GM18868 (cell line): ENCODE measurements around the gene APOL2.
"Not testable (repeated sequence)": the region's sequence is repeated elsewhere in the genome, so short reads cannot be mapped to it uniquely, and the experiment has no call there.

Experiments
- ATAC-seq: cut with Tn5 transposase; IDR thresholded peaks from one replicate; pipeline ENCODE4 v1.9.1; 2021; ENCODE audit warnings: mild to moderate bottlenecking, moderate library complexity; ENCODE audit not compliant: unreplicated experiment

Gene APOL2

GRCh38 chr22:36239401-36240171 is at the start of gene APOL2:
APOL2 (minus strand) TSS chr22:36239527; CDS start chr22:36233162, 6,365 bp downstream.
- peak; percentile 93 for ATAC-seq

DNA sequence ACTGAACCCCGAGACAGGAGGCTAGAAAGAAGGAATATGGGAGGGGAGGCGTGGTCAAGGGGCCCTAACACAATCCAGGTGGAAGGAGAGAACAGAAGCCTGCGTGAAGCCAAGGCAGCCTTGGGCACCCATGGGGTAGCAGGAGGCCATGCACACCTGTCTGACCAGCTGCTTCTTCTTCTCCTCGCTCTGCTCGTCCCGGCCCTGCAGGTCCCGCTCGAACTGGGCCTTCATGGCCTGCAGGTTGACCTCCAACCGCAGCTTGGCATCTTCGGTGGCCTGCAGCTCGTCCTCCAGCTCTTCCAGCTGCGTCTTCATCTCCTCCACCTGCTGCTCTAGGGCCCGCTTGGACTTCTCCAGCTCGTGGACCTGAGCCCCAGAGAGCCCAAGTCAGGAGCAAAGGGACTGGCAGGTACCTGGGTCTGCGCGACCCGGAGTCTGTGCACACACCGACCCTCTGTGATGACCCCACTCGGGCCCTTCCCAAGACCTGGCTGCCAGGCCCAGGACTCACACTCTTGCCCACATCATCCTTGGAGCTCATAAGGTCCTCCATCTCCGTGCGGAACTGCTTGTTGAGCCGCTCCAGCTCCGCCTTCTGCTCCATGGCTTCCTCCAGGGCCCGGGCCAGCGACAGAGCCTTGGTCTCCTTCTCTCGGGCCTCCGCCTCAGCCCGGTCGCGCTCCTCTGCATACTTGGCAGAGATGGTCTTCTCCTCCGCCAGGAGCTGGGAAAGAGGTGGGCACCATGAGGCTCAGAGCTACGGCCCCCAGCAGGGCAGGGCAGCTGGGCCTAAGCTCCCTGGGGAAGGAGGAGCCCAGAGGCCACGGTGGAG is 49.5 kb upstream of the APOL2 start:
- ATAC-seq: no peak

DNA sequence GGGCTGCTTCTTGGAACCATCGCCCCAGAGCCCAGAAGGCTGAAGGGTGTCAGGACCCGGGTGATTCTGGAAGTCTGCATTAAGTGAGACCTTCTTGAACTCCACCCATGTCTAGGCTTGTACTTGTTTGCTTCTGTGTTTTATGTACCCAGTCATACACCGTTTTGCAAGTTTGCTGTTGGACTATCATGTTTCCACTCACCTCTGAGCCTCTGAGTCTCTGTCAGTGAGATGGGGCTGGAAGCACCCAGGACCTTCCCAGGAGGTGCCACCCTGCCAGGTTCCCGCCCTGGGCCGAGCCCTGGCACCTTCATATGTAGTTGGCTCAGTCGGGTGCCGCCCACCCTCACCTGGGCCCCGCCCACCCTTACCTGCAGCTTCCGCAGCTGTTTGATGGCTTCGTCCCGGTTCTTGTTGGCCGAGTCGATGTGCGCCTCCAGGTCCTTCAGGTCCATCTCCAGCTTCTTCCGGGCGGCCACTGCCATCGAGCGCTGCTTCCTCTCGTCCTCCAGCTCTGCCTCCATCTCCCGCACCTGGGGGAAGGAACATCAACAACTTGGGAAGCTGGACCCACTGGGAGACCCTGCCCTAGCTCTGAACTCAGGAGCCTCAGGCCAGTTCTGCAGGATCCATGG is 48.7 kb upstream of the APOL2 start:
- ATAC-seq: no peak

GRCh38 chr22:36286096-36286957 is 47.0 kb upstream of the APOL2 start:
- ATAC-seq: no peak

DNA sequence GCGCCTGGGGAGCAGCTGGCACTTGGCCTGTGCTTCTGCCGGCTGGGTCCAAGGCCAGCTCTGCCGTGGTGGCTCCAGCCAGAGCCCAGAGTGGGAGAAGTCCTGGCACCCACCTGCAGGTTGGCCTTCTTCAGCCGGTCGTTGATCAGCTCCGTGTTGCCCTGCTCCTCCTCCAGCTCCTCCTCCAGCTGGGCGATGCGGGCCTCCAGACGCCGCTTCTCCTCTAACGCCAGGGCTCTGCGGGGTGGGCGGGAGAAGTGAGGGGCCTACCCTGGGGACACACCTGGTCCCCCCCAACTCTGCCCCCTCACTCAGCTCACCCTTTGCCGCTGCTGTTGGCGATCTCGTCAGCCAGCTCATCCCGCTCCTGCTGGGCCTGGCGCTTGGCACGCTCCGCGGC is 46.2 kb upstream of the APOL2 start:
- no peak for ATAC-seq

DNA sequence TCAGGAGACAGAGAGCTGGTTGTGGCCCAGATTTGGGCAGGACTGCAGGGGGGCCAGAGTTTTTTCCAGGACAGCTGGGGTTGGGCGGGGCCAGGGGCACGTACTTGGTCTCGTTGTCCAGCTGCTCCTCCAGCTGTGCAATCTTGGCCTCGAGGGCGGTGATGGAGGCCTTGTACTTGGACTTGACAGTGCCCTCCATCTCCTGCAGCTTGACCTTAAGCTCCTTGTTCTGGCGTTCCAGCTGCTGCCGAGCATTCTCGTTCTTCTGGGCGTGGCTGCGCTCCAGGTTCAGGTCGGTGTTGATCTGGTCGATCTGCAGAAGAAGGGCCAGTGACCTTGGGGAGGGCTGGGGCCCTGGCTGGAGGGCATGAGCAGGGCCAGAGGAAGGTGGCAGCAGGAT is 45.7 kb upstream of the APOL2 start:
- ATAC-seq: no peak

DNA sequence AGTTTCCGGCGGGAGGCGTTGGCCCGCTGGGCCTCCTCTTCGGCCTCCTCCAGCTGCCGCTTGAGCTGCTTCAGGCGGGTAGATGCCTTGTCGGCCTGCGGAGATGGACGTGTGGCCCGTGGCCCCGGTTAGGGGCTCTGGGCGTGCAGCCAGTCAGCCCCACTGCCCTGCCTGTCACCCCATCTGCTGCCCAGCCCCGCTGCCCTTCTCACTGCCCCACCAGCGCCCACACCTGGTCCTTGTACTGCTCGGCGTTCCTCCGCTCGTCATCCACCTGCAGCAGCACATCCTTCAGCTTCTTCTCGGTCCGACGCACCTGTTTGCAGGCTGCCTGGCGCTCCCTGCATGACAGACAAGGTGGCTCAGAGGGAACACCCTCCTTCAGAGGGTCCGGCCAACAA is 44.8 kb upstream of the APOL2 start:
- no peak for ATAC-seq

DNA sequence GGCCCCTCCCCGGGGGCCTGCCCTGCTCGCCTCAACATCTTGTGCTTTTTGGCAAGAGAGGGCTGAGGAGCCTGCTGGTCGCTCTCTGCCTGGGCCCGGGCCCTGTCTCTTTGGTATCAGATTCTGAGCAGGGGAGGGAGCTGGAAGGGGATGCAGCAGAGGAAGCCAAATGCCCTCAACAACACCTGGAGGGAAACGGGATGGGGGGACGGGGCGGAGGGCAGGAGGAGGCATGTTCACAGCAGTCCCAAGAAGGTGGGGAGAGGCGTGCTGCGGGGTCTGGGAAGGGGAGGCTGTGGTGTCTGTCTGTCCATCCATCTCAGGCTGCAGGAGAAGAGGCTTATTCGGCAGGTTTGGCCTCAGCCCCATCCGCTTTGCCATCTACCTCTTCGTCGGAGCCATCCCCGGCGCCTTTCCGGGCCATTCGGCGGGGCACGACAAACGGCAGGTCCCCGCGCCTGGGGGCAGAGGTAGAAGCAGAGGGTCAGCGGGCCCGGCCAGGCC is 43.1 kb upstream of the APOL2 start:
- ATAC-seq: no peak

- no peak for ATAC-seq
These were observed 42.5 kb upstream of the APOL2 start for GRCh38 chr22:36281781-36282327.

- ATAC-seq: no peak
These were observed 41.1 kb upstream of the APOL2 start for GRCh38 chr22:36280379-36280778.

DNA sequence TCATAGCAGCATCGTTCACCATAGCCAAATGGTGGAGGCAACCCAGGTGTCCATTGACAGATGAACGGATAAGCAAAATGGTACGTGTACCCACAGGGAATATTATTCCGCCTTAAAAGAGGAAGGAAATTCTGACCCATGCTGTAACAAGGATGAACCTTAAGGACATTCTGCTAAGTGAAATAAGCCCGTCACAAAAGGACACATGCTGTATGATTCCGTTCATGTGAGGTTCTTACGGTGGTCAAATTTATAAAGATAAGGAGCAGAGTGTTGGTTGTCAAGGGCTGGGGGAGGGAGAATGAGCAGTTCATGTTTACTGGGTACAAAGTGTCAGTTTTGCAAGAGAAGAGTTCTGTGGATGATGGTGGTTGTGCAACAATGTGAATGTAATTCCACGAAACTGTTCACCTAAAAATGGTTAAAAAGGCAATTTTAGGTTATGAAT is 39.9 kb upstream of the APOL2 start:
- ATAC-seq: no peak

GRCh38 chr22:36277482-36278291 is 38.4 kb upstream of the APOL2 start:
- ATAC-seq: peak; percentile 42

DNA sequence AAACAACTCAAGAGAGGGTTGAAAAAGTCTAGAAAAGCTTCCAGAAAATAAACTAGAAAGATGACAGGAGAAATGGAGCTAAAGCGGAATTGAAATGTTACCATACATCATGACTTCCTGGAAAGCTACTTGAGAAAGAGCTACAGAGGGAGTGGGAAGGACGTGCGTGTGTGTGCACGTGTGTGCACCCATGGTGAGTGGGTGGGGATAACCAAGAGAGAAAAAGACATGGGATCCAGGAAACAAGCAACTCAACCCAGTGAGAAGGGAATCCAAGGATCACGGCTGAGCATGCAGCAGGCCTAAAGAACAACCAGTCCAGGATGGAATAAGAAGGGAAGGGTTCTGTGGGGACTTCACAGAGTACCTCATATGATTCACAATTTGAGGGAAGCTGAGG is 35.2 kb upstream of the APOL2 start:
- no peak for ATAC-seq

- ATAC-seq: not testable (repeated sequence)
These were observed 32.6 kb upstream of the APOL2 start for GRCh38 chr22:36271951-36272350.

DNA sequence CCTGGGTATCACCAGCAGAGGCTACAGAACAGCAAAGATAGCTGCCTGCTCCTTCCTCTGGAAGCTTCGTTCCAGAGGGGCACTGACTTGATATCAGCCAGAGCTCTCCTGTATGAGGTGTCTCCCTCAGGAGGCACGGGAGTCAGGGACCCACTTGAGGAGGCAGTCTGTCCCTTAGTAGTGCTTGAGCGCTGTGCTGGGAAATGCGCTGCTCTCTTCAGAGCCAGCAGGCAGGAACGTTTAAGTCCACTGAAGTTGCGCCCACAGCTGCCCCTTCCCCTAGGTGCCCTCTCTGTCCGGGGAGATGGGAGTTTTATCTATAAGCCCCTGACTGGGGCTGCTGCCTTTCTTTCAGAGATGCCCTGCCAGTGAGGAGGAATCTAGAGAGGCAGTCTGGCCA is 31.9 kb upstream of the APOL2 start:
- not testable (repeated sequence) for ATAC-seq

GRCh38 chr22:36267896-36268485 is 28.7 kb upstream of the APOL2 start:
- ATAC-seq: no peak

DNA sequence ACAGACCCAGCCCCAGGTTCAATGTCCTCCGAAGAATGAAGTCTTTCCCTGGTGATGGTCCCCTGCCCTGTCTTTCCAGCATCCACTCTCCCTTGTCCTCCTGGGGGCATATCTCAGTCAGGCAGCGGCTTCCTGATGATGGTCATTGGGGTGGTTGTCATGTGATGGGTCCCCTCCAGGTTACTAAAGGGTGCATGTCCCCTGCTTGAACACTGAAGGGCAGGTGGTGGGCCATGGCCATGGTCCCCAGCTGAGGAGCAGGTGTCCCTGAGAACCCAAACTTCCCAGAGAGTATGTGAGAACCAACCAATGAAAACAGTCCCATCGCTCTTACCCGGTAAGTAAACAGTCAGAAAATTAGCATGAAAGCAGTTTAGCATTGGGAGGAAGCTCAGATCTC is 27.7 kb upstream of the APOL2 start:
- no peak for ATAC-seq

DNA sequence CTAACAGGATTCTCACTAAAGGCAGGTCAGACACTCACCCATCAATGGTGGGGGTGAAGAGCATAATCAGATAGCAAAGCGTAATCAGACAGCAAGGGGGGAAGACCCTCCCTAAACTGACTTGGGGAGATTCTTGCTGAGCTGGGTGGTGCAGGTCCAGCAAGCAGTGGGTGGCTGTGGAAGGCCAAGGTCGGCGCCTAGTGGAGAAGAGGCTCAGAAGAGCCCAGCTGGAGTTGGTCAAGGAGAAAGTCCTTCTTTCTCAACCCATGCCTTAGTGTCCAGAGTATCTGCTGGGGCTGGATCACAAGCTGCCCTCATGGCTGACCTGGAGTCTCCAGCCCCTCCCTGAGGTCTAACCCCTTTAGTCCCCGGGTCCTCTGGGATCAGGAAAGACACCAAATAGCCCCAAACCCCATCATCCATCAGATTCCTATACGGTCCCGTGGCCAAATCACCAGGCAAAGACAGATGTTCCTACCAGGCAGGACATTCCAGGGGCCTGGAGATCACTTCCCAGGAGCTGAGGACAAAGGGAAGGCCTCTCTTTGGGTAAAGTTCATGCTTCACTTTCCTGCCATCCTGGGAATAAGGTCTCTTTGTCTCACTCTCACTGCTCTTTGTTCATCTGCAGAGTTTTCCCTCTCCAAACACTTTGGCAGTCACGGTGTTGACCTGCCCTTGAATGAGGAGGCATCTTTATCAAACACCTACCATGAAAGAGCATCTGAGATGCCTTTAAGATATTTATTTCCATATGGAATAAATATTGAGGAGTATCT is 24.7 kb upstream of the APOL2 start:
- ATAC-seq: not testable (repeated sequence)
